ENCODE measurements around the gene HTN3.
"Not testable (repeated sequence)": the region's sequence is repeated elsewhere in the genome, so short reads cannot be mapped to it uniquely, and the experiment has no call there.

The HTN3 gene

GRCh38 chr4:70028159-70028558 is at the start of gene HTN3:
Gene HTN3 (plus strand): TSS chr4:70028459. CDS start chr4:70030741, 2,282 bp downstream.
- TF ChIP-seq GATA2, GATA3 (IDR thresholded peaks at IDR 0.05; ENCODE audit: low read depth, low read length): not testable (repeated sequence)

GRCh38 chr4:69984030-69984443 is 44.2 kb upstream of the HTN3 start:
- no peak for TF ChIP-seq GATA2 (IDR thresholded peaks at IDR 0.05; ENCODE audit: low read depth, low read length)
- no peak for TF ChIP-seq GATA3 (IDR thresholded peaks at IDR 0.05; ENCODE audit: low read depth, low read length)

- TF ChIP-seq GATA2 (IDR thresholded peaks at IDR 0.05; ENCODE audit: low read depth, low read length) (no peak), GATA3 (IDR thresholded peaks at IDR 0.05; ENCODE audit: low read depth, low read length) (no peak)
Measured at GRCh38 chr4:69986663-69987062, 41.6 kb upstream of the HTN3 start.

GRCh38 chr4:69991016-69991415 is 37.2 kb upstream of the HTN3 start:
- TF ChIP-seq GATA2 (IDR thresholded peaks at IDR 0.05; ENCODE audit: low read depth, low read length) (no peak), GATA3 (IDR thresholded peaks at IDR 0.05; ENCODE audit: low read depth, low read length) (no peak)

- TF ChIP-seq GATA2 (IDR thresholded peaks at IDR 0.05; ENCODE audit: low read depth, low read length) (no peak), GATA3 (IDR thresholded peaks at IDR 0.05; ENCODE audit: low read depth, low read length) (no peak)
Measured at GRCh38 chr4:69994782-69995181, 33.5 kb upstream of the HTN3 start.

- TF ChIP-seq GATA2 (IDR thresholded peaks at IDR 0.05; ENCODE audit: low read depth, low read length) (no peak), GATA3 (IDR thresholded peaks at IDR 0.05; ENCODE audit: low read depth, low read length) (no peak)
Measured at GRCh38 chr4:69995526-69996016, 32.7 kb upstream of the HTN3 start, which contains the start of gene STATH. Gene STATH (plus strand): TSS chr4:69995966. CDS start chr4:69998438, 2,472 bp downstream.

- TF ChIP-seq GATA3 (IDR thresholded peaks at IDR 0.05; ENCODE audit: low read depth, low read length), result no peak
- no peak for TF ChIP-seq GATA2 (IDR thresholded peaks at IDR 0.05; ENCODE audit: low read depth, low read length)
Measured at GRCh38 chr4:69999420-69999819, 28.8 kb upstream of the HTN3 start.

GRCh38 chr4:70000711-70001110 is 27.5 kb upstream of the HTN3 start:
- no peak for TF ChIP-seq GATA3 (IDR thresholded peaks at IDR 0.05; ENCODE audit: low read depth, low read length)
- TF ChIP-seq GATA2 (IDR thresholded peaks at IDR 0.05; ENCODE audit: low read depth, low read length), result no peak

GRCh38 chr4:70002507-70002906 is 25.8 kb upstream of the HTN3 start:
- TF ChIP-seq GATA3 (IDR thresholded peaks at IDR 0.05; ENCODE audit: low read depth, low read length), result no peak
- no peak for TF ChIP-seq GATA2 (IDR thresholded peaks at IDR 0.05; ENCODE audit: low read depth, low read length)

- TF ChIP-seq GATA3 (IDR thresholded peaks at IDR 0.05; ENCODE audit: low read depth, low read length), result no peak
Measured at GRCh38 chr4:70008771-70009170, 19.5 kb upstream of the HTN3 start.

GRCh38 chr4:70023218-70023617 is 5.0 kb upstream of the HTN3 start:
- TF ChIP-seq GATA3 (IDR thresholded peaks at IDR 0.05; ENCODE audit: low read depth, low read length), result no peak
- no peak for TF ChIP-seq GATA2 (IDR thresholded peaks at IDR 0.05; ENCODE audit: low read depth, low read length)

- TF ChIP-seq GATA3 (IDR thresholded peaks at IDR 0.05; ENCODE audit: low read depth, low read length), result no peak
- TF ChIP-seq GATA2 (IDR thresholded peaks at IDR 0.05; ENCODE audit: low read depth, low read length), result no peak
Measured at GRCh38 chr4:70027011-70027410, 1.2 kb upstream of the HTN3 start.

GRCh38 chr4:70041652-70042286 is 13.5 kb downstream of the HTN3 start:
- TF ChIP-seq GATA2 (IDR thresholded peaks at IDR 0.05; ENCODE audit: low read depth, low read length), result no peak
- TF ChIP-seq GATA3 (IDR thresholded peaks at IDR 0.05; ENCODE audit: low read depth, low read length), result no peak

- not testable (repeated sequence) for TF ChIP-seq GATA3, GATA2 (IDR thresholded peaks at IDR 0.05; ENCODE audit: low read depth, low read length)
Measured at GRCh38 chr4:70050138-70050537, 21.9 kb downstream of the HTN3 start, which contains the start of gene HTN1. Gene HTN1 (plus strand): TSS chr4:70050438. CDS start chr4:70053077, 2,639 bp downstream.

- TF ChIP-seq GATA2 (IDR thresholded peaks at IDR 0.05; ENCODE audit: low read depth, low read length), result no peak
- no peak for TF ChIP-seq GATA3 (IDR thresholded peaks at IDR 0.05; ENCODE audit: low read depth, low read length)
Measured at GRCh38 chr4:70057651-70058050, 29.4 kb downstream of the HTN3 start.
